Measurements from ENCODE around the gene HPSE2.
A peak's percentile ranks its signal among the peaks of the same experiment; 100 is the strongest.
"Not testable (repeated sequence)": the region's sequence is repeated elsewhere in the genome, so short reads cannot be mapped to it uniquely, and the experiment has no call there.

The HPSE2 gene

GRCh38 chr10:98916526-98917125 is 319.0 kb downstream of the HPSE2 start:
- DNase-seq = no peak

- no peak for DNase-seq
Observed at GRCh38 chr10:98915911-98916310, 319.7 kb downstream of the HPSE2 start.

- DNase-seq = no peak
Observed at GRCh38 chr10:98910546-98910945, 325.1 kb downstream of the HPSE2 start.

- no peak for DNase-seq
Observed at GRCh38 chr10:98910048-98910447, 325.6 kb downstream of the HPSE2 start.

DNA sequence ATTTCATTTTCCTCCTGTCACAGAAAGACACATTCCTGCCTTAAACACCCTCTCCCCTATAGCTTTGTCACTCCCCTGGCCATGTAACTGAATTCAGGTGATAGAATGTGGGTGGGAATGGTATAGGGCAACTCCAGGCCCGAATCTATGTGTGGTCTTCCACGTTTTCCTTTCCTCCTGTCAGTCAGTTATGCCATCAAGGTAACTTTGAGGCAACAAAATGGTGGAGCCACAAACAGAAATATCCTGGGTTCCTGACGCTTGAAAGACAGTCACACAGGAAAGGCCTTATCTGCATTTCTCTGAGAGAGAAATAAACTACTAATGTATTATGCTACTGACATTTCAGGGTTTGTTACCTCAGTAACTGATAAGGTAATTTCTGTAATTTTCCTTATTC is 326.8 kb downstream of the HPSE2 start:
- no peak for DNase-seq

- not testable (repeated sequence) for DNase-seq
Observed at GRCh38 chr10:98908247-98908646, 327.4 kb downstream of the HPSE2 start.

GRCh38 chr10:98901441-98902110 is 334.1 kb downstream of the HPSE2 start:
- no peak for DNase-seq

DNA sequence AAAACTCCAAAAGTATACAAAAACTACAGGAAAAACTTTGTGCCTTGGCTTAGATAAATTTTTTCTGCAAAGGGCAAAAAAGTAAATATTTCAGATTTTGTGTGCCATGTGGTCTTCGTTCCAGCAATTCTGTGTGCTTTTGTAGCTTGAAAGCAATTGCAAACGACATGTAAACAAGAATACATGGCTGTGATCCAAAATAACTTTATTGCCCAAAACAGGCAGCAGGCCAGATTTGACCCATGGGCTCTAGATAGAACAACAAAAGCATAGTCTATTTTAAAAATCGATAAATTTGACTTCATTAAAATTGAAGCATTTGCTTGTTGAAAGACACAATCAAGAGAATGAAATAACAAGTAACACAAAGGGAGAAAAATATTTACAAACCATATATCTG is 336.6 kb downstream of the HPSE2 start:
- no peak for DNase-seq

DNA sequence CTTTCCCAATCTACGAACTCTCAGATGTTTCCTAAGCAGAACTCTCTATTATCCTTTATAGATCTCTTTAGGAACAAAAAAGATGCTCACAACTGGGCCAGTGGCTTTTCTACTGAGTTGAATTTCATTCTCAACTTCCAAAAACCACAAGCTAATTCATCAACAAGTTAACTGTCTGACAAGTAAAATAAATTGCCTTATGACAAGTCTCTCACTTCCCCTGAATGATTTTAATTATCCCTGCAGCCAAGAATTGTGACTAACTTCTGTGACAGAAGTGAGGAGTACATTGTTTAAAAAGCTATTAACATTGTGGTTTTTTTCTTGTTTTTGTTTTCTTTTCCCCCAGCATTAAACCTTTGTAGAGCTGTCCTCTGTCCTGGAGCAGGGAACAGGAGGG is 343.1 kb downstream of the HPSE2 start:
- no peak for DNase-seq

DNA sequence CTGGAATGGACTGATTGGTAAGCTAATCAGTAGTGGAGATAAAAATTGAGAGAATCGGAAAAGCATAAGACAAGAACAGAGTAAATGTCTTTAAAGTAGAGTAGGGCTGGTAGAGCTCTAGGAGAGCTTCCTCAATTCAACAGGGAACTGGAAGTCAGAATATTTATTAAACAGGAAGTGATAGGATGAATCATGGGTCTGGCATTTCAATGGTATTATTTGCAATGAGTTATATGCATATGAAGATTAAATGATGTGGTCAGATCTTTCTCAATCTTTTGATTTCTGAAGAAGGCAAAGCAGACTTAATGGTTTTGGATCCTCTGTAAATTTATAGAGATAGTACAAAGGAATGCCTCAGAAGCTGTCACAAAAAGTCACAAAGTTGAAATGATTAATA is 349.0 kb downstream of the HPSE2 start:
- peak; percentile 27 to 56 for DNase-seq

GRCh38 chr10:98885378-98885777 is 350.3 kb downstream of the HPSE2 start:
- no peak for DNase-seq

DNA sequence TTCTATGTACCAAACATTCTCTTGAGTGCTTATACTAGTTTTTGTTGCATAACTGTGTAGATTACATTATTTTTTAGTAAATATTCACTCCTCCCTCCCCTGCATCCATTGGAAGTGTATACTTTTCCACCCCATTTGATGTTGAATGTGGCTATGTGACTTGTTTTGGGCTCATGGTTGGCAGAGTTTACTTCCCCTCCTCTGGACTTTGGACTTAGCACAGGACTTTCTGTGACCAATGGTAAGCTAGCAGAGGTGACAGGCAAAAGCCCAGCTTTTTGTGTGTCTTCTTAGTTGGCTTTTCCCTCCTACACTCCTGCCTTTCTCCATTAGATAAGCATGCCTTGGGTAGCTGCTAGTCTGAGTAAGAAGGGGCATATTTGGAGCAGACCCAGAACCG is 353.9 kb downstream of the HPSE2 start:
- DNase-seq = no peak

- DNase-seq = no peak
Observed at GRCh38 chr10:98880971-98881370, 354.7 kb downstream of the HPSE2 start.

DNA sequence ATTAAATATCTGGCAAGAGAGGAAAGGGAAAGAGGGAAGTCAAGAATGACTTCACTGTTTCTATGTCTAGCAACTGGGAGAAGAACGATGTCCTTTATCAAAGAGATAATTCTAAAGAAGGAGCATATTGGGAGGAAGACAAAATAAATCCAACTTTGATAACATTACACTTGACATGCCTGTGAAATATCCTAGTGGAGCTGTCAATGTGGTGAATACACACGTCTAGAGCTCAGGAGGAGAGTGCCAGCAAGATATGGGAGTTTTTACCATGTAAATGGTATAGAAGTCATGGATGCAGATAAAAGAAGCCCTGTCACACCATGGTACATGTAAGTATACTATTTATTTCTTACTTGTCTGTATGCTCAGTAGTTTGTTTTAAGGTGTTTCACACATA is 356.7 kb downstream of the HPSE2 start:
- no peak for DNase-seq

- no peak for DNase-seq
Observed at GRCh38 chr10:98878418-98878817, 357.2 kb downstream of the HPSE2 start.

DNA sequence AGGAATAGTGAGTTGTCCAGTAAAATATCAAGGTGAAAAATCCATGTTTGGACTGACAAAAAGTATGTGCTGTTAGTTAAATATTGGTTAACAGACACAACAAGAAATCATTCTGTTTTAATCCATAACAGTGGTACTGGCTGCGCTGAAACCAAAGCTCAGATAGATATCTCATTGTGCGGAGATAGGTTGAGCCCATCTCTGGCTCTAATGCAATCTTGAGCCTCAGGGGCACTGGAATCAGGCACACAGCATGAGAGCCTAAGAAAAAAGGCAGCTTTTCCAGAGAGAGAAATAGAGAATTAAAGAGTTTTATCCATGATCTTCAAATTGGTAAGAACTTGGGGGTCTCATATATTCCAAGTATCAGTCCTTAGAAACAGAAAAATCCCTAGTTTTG is 373.7 kb downstream of the HPSE2 start:
- DNase-seq = no peak

GRCh38 chr10:98858525-98858924 is 377.1 kb downstream of the HPSE2 start:
- DNase-seq = no peak

GRCh38 chr10:98855403-98856189 is 380.1 kb downstream of the HPSE2 start:
- no peak for DNase-seq

DNA sequence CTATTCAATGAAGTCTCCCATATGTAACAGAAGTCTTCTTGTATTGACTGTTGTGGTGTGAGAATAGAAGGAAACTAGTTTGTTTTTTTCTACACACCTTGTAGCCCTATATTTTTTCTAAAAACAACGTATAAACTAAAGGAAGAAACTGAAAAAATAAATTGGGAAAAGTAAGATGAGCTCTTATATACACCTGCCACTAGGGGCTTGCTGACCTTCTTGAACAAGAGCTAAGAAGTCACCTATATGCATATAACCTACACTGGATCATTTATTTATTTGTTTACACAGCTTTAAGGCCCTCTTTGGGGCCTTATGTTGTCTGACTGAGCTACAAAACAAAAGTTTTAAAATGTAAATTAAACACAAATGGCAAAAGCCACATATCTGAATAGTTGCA is 383.0 kb downstream of the HPSE2 start:
- DNase-seq = no peak

DNA sequence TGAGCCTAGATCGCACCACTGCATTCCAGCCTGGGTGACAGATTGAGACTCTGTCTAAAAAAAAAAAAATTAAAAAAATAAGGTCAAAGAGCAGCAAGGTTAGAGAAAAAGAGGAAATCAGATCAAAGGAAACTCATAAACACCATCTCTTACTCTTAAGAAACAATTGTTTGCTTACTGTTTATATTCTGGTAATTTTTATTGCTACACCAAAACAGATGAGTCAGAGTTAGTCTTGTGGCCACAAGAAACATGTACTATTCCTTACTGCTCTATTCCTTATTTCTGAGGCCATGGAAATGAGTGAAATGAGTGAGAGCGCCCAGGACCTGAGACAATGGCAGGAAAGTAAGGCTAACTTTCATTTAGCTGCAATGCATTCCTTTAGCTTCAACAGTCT is 387.3 kb downstream of the HPSE2 start:
- no peak for DNase-seq

DNA sequence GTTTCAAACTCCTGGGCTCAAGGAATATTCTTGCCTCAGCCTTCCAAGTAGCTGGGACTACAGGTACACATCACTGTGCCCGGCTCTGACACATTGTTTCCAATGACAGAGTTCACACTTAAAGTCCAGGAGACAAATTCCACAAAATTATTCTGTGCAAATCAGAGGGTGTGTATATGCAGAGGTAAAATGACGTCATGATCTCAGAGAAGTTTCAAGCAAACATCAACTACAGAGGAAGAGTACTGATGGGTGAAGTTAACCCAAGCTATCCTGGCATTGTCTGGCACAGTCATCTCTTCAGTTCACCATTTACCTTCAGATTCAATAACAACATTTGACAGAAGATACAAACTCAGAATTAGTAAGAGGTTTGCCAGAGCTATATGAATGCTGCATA is 388.9 kb downstream of the HPSE2 start:
- no peak for DNase-seq

DNA sequence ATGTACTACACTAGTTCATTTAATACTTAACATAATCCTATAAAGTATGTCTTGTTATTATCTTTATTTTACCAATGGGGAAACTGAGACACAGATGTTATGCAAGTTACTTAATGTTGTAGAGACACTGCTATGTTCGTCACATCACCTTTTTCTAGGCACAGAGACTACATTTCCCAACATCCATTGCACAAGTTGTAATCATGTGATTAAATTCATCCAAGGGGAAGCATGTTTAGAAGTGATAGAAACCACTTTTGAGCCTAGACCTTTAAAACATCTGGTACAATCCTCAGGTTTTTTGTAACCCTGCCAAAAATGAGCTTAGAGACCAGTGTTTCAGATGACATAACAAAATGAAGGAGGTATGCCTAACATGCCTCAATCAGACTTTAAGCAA is 402.1 kb downstream of the HPSE2 start:
- DNase-seq = no peak

DNA sequence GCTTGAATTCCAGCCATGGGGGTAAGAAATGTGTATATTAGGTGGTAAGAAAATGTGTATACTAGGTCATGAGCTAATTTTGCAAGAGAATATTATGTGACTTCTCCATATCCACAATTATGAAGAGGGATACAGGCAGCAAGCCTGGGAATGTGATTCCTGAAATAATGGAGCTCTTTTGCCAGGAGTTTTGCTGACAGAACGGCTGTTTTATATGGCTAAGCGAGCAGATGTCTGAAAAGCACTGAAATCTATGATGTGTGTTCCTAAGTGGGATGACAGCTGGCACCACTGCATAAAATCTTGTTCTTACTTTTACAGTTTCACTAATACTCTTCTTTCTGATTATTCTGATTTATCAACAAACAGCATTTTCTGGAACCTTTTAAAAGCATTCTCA is 402.9 kb downstream of the HPSE2 start:
- no peak for DNase-seq

DNA sequence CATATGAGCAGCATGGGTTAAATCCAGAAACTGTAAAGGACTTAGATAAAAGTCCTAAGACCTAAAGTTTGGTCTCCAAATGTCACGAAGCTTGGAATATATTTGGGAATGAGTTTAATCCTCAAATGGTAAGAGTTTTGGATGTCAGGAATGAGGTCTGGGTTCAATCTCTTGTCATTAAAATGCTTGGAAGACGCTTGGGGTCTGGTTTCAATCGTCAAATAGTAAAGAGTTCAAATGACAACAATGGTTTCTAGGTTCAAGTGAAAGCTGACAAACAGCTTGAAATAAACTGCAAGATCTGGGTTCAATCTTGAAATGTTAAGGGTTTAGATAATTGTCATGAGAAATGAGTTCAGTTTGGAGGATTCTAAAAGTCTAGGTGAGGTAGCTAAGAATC is 403.5 kb downstream of the HPSE2 start:
- DNase-seq = no peak
